PC-3 (cell line): Measurements from ENCODE around the gene MCTP2. TPM values are rescaled to one million over a fixed set of nuclear protein-coding genes. Genes with fewer than 3 reads are reported as not detected.

ENCODE experiments used
- ATAC-seq: fragments of 200-7000 bp; cut with Tn5 transposase; 2 replicates; pipeline ENCODE4 v1.9.1; 2020; ENCODE audit warnings: mild to moderate bottlenecking, moderate library complexity
- BruUV-seq: library from RNA; stranded (reverse); fragments of 400-500 nt; replicated peaks from 2 replicates; lab custom pipeline; 2021; lab: Mats Ljungman, UMichigan
- CTCF ChIA-PET: fragments of 300-600 bp; sonication (Branson Sonifier 250); formaldehyde crosslinking; loops from one replicate; lab custom pipeline; 2022; ENCODE audit warnings: antibody characterized with exemption; lab: Charles Lee
- POLR2A ChIA-PET: fragments of 300-600 bp; sonication (Branson Sonifier 250); formaldehyde crosslinking; loops from one replicate; lab custom pipeline; 2022; ENCODE audit warnings: antibody characterized with exemption; ENCODE audit not compliant: unreplicated experiment; lab: Charles Lee
- DNase-seq: peaks from one replicate; pipeline ENCODE4 v3.0.0-alpha.2; 2015
- H2AFZ ChIP-seq: fragments of 300-600 bp; sonication (generic); 2 replicates; pipeline ENCODE4 v1.6.0; 2016; ENCODE audit warnings: antibody characterized with exemption, low read length
- H3F3A ChIP-seq: fragments of 300-600 bp; sonication (generic); one replicate; pipeline ENCODE4 v1.6.0; 2017; ENCODE audit warnings: antibody characterized with exemption, low read length, control low read depth, mild to moderate bottlenecking; ENCODE audit not compliant: unreplicated experiment
- H3K27ac ChIP-seq: fragments of 300-600 bp; sonication (generic); 2 replicates; pipeline ENCODE4 v1.5.1; 2016; ENCODE audit warnings: mild to moderate bottlenecking, low read length
- H3K27me3 ChIP-seq: fragments of 300-600 bp; sonication (generic); 2 replicates; pipeline ENCODE4 v1.6.1; 2016; ENCODE audit warnings: low read length, mixed read lengths
- H3K36me3 ChIP-seq: fragments of 300-600 bp; sonication (generic); 2 replicates; pipeline ENCODE4 v1.6.1; 2016; ENCODE audit warnings: low read depth, mixed run types, low read length, mixed read lengths
- H3K4me1 ChIP-seq: fragments of 300-600 bp; sonication (generic); 2 replicates; pipeline ENCODE4 v1.5.1; 2016; ENCODE audit warnings: low read length; ENCODE audit not compliant: insufficient read depth
- H3K4me2 ChIP-seq: fragments of 300-600 bp; sonication (generic); 2 replicates; pipeline ENCODE4 v1.6.0; 2016; ENCODE audit warnings: low read length
- H3K4me3 ChIP-seq: fragments of 300-600 bp; sonication (generic); 2 replicates; pipeline ENCODE4 v1.5.1; 2016; ENCODE audit warnings: mild to moderate bottlenecking, low read length, mixed read lengths
- H3K79me2 ChIP-seq: fragments of 300-600 bp; sonication (generic); 2 replicates; pipeline ENCODE4 v1.6.1; 2017; ENCODE audit warnings: low read length, mixed read lengths
- H3K9ac ChIP-seq: fragments of 300-600 bp; sonication (generic); 2 replicates; pipeline ENCODE4 v1.6.0; 2016; ENCODE audit warnings: mild to moderate bottlenecking, low read length
- H3K9me2 ChIP-seq: fragments of 300-600 bp; sonication (generic); replicated peaks from 2 replicates; pipeline ENCODE4 v1.6.1; 2016; ENCODE audit warnings: mixed run types, low read length, mixed read lengths
- H3K9me3 ChIP-seq: fragments of 300-600 bp; sonication (generic); 2 replicates; pipeline ENCODE4 v1.6.1; 2016; ENCODE audit warnings: low read length, mixed read lengths
- H4K20me1 ChIP-seq: fragments of 300-600 bp; sonication (generic); 2 replicates; pipeline ENCODE4 v1.6.1; 2016; ENCODE audit warnings: low read length, mixed read lengths
- CTCF ChIP-seq: fragments of 300-600 bp; sonication (generic); conservative IDR thresholded peaks from 2 replicates; pipeline ENCODE4 v1.5.1; 2017; ENCODE audit warnings: antibody characterized with exemption, low read depth, mild to moderate bottlenecking, low read length
- EZH2 ChIP-seq: fragments of 300-600 bp; sonication (generic); IDR thresholded peaks from one replicate; pipeline ENCODE4 v1.6.1; 2017; ENCODE audit warnings: antibody characterized with exemption, mild to moderate bottlenecking, low read length; ENCODE audit not compliant: unreplicated experiment
- EZH2phosphoT487 ChIP-seq: fragments of 300-600 bp; sonication (generic); IDR thresholded peaks from 2 replicates; pipeline ENCODE4 v1.6.1; 2018; ENCODE audit warnings: mild to moderate bottlenecking, antibody characterized with exemption, low read length, borderline replicate concordance
- intact Hi-C: fragments of 100-400 bp; cut with micrococcal nuclease; formaldehyde crosslinking; loops from 2 replicates; pipeline ENCODE4 v1.9.0; 2023
- total RNA-seq: library from RNA; depleted of rRNA; stranded (reverse); fragments of >200 nt; gene quantifications from 2 replicates; pipeline ENCODE4 v1.2.3, GENCODE V29; 2014

MCTP2 gene
- total RNA-seq, 1 experiment from 2014 or later: 6.2 TPM

DNA sequence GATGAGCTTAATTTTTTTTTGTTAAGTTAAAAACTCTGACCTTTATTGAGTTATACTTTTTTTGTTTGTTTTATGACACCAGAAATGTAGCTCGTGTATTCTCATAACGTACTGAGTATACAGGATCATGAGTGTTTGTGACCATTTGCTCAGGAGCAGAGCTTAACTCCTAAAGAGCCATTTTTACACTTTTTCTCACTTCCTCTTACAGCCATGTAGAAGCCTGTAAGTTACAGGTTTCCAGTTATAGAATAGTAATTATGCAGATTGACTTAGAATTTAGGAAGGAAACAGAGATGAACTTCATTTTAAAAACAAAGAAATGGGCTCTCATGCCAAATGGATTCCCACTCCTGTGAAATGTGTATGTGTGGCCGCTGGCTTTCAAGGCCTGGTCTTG lies 151.7 kb downstream of the MCTP2 start:
- BruUV-seq: no TSS peak
- no peak for ATAC-seq
- no peaks in the 10 kb centered on the region for H3K9me2 ChIP-seq
- no peaks in the 10 kb centered on the region for H3K79me2 ChIP-seq
- no peaks in the 10 kb centered on the region for H3F3A ChIP-seq
- H3K9me3 ChIP-seq: no peaks in the 10 kb centered on the region
- H3K4me2 ChIP-seq: no peak overlapping the region
- no peak for DNase-seq
- ChIA-PET POLR2A (no interaction called here), CTCF (no interaction called here)
- no peak overlapping the region for H3K27ac ChIP-seq
- H3K4me3 ChIP-seq: no peak overlapping the region
- TF ChIP-seq EZH2 (no peak), CTCF (no peak)
- no peak overlapping the region for H2AFZ ChIP-seq
- H4K20me1 ChIP-seq: no peaks in the 10 kb centered on the region
- no peaks in the 10 kb centered on the region for H3K4me1 ChIP-seq
- no peak overlapping the region for H3K9ac ChIP-seq
- no peaks in the 10 kb centered on the region for H3K27me3 ChIP-seq
- intact Hi-C loops: no loop called here
- H3K36me3 ChIP-seq: no peaks in the 10 kb centered on the region

DNA sequence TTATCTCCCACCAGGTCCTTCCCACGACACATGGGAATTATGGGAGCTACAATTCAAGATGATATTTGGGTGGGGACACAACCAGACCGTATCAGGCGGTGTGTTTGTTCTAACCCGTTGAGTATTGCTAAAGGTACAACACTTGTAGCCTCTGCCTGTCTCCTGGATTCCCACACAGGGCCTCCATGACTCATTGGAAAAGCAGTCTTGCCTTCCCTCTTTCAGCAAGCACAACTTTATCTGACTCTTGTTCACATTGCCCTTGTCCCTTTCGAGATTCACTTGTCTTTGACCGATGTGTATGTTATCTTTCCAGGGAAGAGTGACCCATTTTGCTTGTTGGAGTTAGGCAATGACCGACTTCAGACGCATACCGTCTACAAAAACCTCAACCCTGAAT lies 152.3 kb downstream of the MCTP2 start:
- H3K9me2 ChIP-seq: no peaks in the 10 kb centered on the region
- intact Hi-C loops: no loop called here

GRCh38 chr15:94385441-94385840 lies 154.1 kb downstream of the MCTP2 start:
- ChIA-PET CTCF (no interaction called here), POLR2A (no interaction called here)
- no peaks in the 10 kb centered on the region for H3K27me3 ChIP-seq
- H3K4me2 ChIP-seq: no peak overlapping the region
- H3K27ac ChIP-seq: no peak overlapping the region
- H3K36me3 ChIP-seq: no peaks in the 10 kb centered on the region
- H2AFZ ChIP-seq: no peak overlapping the region
- TF ChIP-seq CTCF: no peak
- no peak for TF ChIP-seq EZH2
- no peak for TF ChIP-seq EZH2phosphoT487
- no peaks in the 10 kb centered on the region for H3K4me1 ChIP-seq
- BruUV-seq: no TSS peak
- no peak overlapping the region for H3K9ac ChIP-seq
- H3K4me3 ChIP-seq: no peak overlapping the region
- ATAC-seq (no peak), DNase-seq (no peak)
- no peaks in the 10 kb centered on the region for H3F3A ChIP-seq
- no peaks in the 10 kb centered on the region for H3K9me2 ChIP-seq
- intact Hi-C loops: no loop called here
- no peaks in the 10 kb centered on the region for H3K9me3 ChIP-seq
- no peaks in the 10 kb centered on the region for H3K79me2 ChIP-seq
- no peaks in the 10 kb centered on the region for H4K20me1 ChIP-seq

More for the DNA sequence above, 152.3 kb downstream of the MCTP2 start:
- Histone ChIP-seq H3K79me2 (no peaks in the 10 kb centered on the region), H3K4me3 (no peak overlapping the region), H3K4me1 (no peaks in the 10 kb centered on the region), H3K9ac (no peak overlapping the region), H3K36me3 (no peaks in the 10 kb centered on the region), H4K20me1 (no peaks in the 10 kb centered on the region), H2AFZ (no peak overlapping the region), H3K27me3 (no peaks in the 10 kb centered on the region), H3K27ac (no peak overlapping the region), H3K9me3 (no peaks in the 10 kb centered on the region), H3K4me2 (no peak overlapping the region), H3F3A (no peaks in the 10 kb centered on the region)
- BruUV-seq: no TSS peak
- ChIA-PET POLR2A (no interaction called here), CTCF (no interaction called here)
- DNase-seq: peak; percentile 4
- TF ChIP-seq CTCF (no peak), EZH2phosphoT487 (no peak), EZH2 (no peak)
- ATAC-seq: no peak
